HG03439 (cell line): Measurements from ENCODE around the gene CYSLTR2.
"Not testable (repeated sequence)": the region's sequence is repeated elsewhere in the genome, so short reads cannot be mapped to it uniquely, and the experiment has no call there.

Experiments used
- ATAC-seq: cut with Tn5 transposase; IDR thresholded peaks from one replicate; pipeline ENCODE4 v1.9.1; 2021; ENCODE audit warnings: mild to moderate bottlenecking, moderate library complexity; ENCODE audit not compliant: unreplicated experiment

Gene CYSLTR2

DNA sequence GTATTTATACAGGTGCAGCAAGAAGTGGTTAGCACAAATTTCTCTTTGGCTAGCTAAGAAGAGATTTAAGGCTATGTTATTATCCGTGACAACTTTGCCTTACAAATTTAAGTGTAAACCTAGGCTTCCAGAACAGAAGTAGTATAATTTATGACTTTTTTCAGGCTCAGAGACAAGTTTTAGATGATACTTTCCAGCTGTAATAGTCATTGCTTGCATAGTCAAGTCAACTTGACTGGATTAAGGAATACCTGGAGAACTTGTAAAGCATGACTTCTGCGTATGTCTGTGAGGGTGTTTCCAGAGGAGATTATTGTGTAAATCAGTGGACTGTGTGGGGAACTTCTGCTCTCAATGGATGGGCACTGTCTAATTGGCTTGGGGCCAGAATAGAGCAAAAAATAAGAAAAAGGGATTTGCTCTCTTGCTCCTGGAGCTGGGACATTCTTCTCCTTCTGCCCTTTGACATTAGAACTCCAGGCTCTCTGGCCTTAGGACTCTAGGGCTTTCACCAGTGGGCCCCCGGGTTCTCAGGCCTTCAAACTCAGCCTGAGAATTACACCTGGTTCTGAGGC lies 33.0 kb downstream of the CYSLTR2 start:
- ATAC-seq: no peak

GRCh38 chr13:48687249-48687648 lies 33.5 kb downstream of the CYSLTR2 start:
- ATAC-seq: no peak

- no peak for ATAC-seq
Observed at GRCh38 chr13:48693998-48694397, 40.3 kb downstream of the CYSLTR2 start.

GRCh38 chr13:48695776-48696175 lies 42.0 kb downstream of the CYSLTR2 start:
- ATAC-seq: no peak

DNA sequence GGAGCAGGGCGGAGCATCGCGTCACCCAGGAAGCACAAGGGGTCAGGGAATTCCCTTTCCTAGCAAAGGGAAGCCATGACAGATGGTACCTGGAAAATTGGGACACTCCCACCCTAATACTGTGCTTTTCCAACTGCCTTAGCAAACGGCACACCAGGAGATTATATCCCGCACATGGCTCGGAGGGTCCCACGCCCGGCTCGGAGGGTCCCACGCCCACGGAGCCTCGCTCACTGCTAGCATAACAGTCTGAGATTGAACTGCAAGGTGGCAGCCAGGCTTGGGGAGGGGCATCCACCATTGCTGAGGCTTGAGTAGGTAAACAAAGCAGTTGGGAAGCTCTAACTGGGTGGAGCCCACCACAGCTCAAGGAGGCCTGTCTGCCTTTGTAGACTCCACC lies 42.9 kb downstream of the CYSLTR2 start:
- ATAC-seq: not testable (repeated sequence)

GRCh38 chr13:48707405-48707804 lies 53.7 kb downstream of the CYSLTR2 start:
- no peak for ATAC-seq

DNA sequence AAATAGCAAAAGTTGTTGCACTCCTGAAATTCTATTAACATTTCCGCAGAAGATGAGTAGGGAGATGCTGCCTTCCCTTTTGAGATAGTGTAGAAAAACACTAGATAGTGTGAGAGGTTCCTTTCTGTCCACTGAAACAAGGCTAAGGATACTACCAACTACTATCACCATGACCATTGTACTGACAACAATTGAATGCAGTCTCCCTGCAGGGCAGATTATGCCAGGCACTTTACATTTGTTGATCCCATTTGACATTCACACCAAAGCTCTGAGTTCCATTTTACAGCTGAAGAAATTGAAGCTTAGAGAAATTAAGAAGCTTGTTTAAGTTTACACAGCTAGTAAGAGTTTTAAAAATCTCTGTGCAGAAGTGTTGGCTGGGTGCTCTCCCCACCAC lies 55.0 kb downstream of the CYSLTR2 start:
- no peak for ATAC-seq

- no peak for ATAC-seq
Observed at GRCh38 chr13:48709213-48709612, 55.5 kb downstream of the CYSLTR2 start.

GRCh38 chr13:48710160-48710559 lies 56.4 kb downstream of the CYSLTR2 start:
- ATAC-seq: no peak

DNA sequence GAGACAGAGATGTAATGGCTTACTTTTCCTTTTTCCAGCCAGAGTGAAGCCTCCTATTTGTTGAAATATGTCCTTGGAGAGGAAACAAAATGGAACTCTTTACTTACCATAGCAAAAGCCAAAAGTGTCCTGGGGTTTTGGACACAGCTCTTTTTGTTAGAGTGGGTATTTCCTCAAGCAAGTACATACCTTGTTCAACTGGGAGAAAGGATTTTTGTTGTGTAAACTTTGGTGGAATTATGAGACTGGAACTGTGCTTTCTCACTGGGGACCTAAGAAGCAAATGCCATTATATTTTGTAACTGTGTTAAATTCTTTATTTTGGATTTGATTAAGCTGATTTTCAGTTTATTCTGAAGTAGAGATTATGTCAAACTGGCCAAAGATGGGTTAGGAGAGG lies 58.4 kb downstream of the CYSLTR2 start:
- no peak for ATAC-seq

GRCh38 chr13:48715977-48716376 lies 62.2 kb downstream of the CYSLTR2 start:
- ATAC-seq: no peak

- no peak for ATAC-seq
Observed at GRCh38 chr13:48720621-48721020, 66.9 kb downstream of the CYSLTR2 start.

GRCh38 chr13:48723168-48723567 lies 69.4 kb downstream of the CYSLTR2 start:
- no peak for ATAC-seq

DNA sequence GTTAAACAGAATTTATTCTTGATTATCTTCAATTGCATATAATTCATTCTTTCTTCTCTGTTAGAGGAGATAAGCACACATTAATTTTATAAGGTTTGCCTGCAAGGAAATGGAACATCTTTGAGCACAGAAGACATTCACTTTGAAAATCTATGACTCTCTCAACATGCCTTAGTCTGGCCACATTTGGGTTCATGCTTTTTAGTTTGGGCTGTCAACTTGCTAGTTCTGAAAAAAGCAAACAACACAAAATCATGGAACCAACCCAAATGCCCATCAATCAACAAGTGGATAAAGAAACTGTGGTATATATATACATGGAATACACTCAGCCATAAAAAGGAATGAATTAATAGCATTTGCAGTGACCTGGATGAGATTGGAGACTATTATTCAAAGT lies 71.5 kb downstream of the CYSLTR2 start:
- no peak for ATAC-seq

- ATAC-seq: no peak
Observed at GRCh38 chr13:48726711-48727110, 73.0 kb downstream of the CYSLTR2 start.

GRCh38 chr13:48727241-48728011 lies 73.7 kb downstream of the CYSLTR2 start:
- peak; percentile 56 for ATAC-seq

DNA sequence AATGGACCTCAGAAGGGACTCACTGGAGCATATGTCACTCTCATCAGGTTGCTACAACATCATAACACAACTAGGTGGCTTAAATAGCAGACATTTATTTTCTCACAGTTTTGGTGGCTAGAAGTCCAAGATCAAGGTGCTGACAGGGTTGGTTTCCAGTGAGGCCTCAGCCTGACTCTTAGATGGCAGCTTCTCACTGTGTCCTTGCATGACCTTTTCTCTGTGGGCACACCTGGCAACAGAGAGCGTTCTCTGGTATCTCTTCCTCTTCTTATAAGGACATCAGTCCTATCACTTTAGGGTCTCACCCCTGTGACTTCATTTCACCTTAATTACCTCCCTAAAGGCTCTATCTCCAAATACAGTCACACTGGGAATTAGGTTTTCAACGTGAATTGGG lies 74.5 kb downstream of the CYSLTR2 start:
- no peak for ATAC-seq

GRCh38 chr13:48728876-48729275 lies 75.1 kb downstream of the CYSLTR2 start:
- no peak for ATAC-seq

- ATAC-seq: no peak
Observed at GRCh38 chr13:48729856-48730255, 76.1 kb downstream of the CYSLTR2 start.

DNA sequence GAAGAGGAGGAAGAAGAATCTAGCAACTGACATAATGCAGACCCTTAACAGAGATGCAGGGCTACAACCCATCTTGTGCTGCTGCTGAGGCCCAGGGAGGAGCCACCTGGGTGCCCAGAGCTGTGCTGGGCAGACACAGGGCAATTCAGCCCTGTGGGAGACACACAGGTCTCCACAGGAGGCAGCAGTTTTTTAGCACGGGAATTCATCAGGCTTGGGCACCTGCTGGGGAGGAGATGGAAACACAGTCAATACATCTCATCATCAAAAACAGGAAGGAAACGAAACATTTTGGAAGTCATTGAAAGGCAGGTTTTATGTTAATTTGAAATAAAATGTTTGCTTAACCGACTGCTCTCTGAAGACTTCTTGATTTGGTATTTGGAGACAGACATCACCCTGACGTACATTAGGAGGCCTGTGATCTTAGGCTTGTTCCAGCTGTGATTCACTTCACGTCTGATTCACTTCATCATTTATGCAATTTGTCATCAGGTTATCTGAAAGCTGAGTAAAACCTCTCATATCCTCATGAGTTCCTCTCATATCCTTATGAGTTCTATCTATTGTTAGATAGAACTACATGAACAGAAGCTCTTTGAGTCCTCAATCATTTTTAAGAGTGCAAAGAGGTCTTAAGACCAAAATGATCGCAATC lies 77.4 kb downstream of the CYSLTR2 start:
- ATAC-seq: no peak

DNA sequence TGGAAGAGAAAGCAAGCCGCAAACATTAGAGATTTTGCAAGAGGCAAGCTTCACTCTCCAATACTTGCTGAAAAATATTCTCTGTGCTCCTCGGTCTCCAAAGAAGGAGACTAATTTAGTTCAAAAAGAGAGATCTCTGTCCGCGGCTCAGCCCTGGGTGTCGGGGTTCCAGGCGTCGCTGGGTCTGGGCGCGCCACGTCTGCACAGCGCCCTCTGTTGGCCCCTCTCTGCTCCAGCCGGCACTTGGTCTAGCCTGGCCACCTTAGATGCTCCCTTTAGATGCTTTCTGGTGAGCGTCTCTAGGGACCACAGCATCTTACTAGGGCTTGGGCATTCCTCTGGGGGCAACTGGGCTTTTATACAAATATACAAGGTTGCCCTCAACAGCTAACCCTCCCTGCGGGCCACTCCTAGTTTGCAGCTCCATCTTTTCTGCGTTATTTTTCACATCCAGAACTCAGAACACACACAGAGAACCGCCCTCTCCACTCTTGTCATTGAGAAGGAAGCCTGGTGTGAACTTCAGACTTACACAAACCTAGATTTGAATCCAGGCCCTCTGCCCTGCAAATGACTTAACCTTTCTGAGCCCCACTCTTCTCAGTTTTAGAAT lies 78.3 kb downstream of the CYSLTR2 start:
- peak; percentile 62 for ATAC-seq
